CD4-positive, alpha-beta T cell (primary cell): Measurements from ENCODE around the gene SCAF4. TPM values are rescaled to one million over a fixed set of nuclear protein-coding genes. Genes with fewer than 3 reads are reported as not detected.
"Not testable (repeated sequence)": the region's sequence is repeated elsewhere in the genome, so short reads cannot be mapped to it uniquely, and the experiment has no call there.

Experiments used
- ATAC-seq: fragments of 200-7000 bp; cut with Tn5 transposase; one replicate; pipeline ENCODE4 v1.10.0; 2022; ENCODE audit warnings: mild to moderate bottlenecking; ENCODE audit not compliant: poor library complexity
- CTCF ChIA-PET: fragments of 350-600 bp; sonication (Branson Sonifier 250); formaldehyde crosslinking; loops from one replicate; lab custom pipeline; 2021; ENCODE audit warnings: antibody characterized with exemption, inconsistent platforms; lab: Charles Lee
- POLR2A ChIA-PET: fragments of 350-600 bp; sonication (Branson Sonifier 250); formaldehyde crosslinking; loops from one replicate; lab custom pipeline; 2021; ENCODE audit warnings: antibody characterized with exemption, inconsistent platforms; lab: Charles Lee
- DNase-seq, 14 experiments: peaks; one replicate each; pipeline ENCODE4 v3.0.0-alpha.2; 2013 to 2020; ENCODE audit warnings: mixed read lengths in 2 of 14
- H3K27ac ChIP-seq, 2 donors: one replicate each; pipeline versions ENCODE4 v1.5.1 to v1.7.0; 2013; ENCODE audit warnings: low read length in 2 of 2, low read depth in 1 of 2, mild to moderate bottlenecking in 1 of 2
- H3K27me3 ChIP-seq, 2 experiments: 1 replicate in 1 of 2; 2 replicates in 1 of 2; pipeline versions ENCODE4 v1.6.1 to v1.7.0; 2013; ENCODE audit warnings: low read length in 2 of 2, control low read depth in 1 of 2, mild to moderate bottlenecking in 1 of 2, moderate library complexity in 1 of 2; ENCODE audit not compliant: insufficient read depth in 2 of 2, control insufficient read depth in 1 of 2
- H3K36me3 ChIP-seq: one replicate; pipeline ENCODE4 v1.6.1; 2013; ENCODE audit warnings: low read length, control low read depth; ENCODE audit not compliant: insufficient read depth
- H3K4me1 ChIP-seq: one replicate; pipeline ENCODE4 v1.6.1; 2013; ENCODE audit warnings: low read length, control low read depth; ENCODE audit not compliant: insufficient read depth
- H3K4me3 ChIP-seq: one replicate; pipeline ENCODE4 v1.5.1; 2013; ENCODE audit warnings: mild to moderate bottlenecking, low read length, moderate library complexity
- H3K9me3 ChIP-seq, 2 experiments: 1 replicate in 1 of 2; 2 replicates in 1 of 2; pipeline versions ENCODE4 v1.6.1 to v1.7.0; 2013; ENCODE audit warnings: low read length in 2 of 2, mild to moderate bottlenecking in 2 of 2, control low read depth in 1 of 2, moderate library complexity in 1 of 2; ENCODE audit not compliant: control insufficient read depth in 1 of 2, insufficient read depth in 1 of 2
- H3K27ac Mint-ChIP-seq: one replicate; pipeline ENCODE4 v1.8.0; 2020; ENCODE audit warnings: mixed read lengths
- H3K27me3 Mint-ChIP-seq: one replicate; pipeline ENCODE4 v1.8.0; 2021; ENCODE audit warnings: mixed read lengths
- H3K36me3 Mint-ChIP-seq: one replicate; pipeline ENCODE4 v1.8.0; 2021; ENCODE audit warnings: low read depth, mixed read lengths
- H3K4me1 Mint-ChIP-seq: one replicate; pipeline ENCODE4 v1.8.0; 2021; ENCODE audit warnings: low read depth, mixed read lengths
- H3K4me3 Mint-ChIP-seq: one replicate; pipeline ENCODE4 v1.8.0; 2020; ENCODE audit warnings: mild to moderate bottlenecking, mixed read lengths
- H3K9me3 Mint-ChIP-seq: one replicate; pipeline ENCODE4 v1.8.0; 2020; ENCODE audit warnings: mixed read lengths
- CTCF ChIP-seq: fragments of 200-600 bp; IDR thresholded peaks from one replicate; pipeline ENCODE4 v1.8.0; 2022; ENCODE audit warnings: antibody characterized with exemption, mild to moderate bottlenecking
- intact Hi-C, 2 experiments: fragments of 100-400 bp; cut with DNase I in 1 of 2; cut with micrococcal nuclease in 1 of 2; formaldehyde crosslinking; loops; one replicate each; pipeline versions ENCODE4 v1.15.1 to v1.9.0; 2023 to 2025; cut with DNase I, micrococcal nuclease
- total RNA-seq, 174 experiments: library from RNA in 2 of 174; stranded (reverse) in 2 of 174; gene quantifications; one replicate each; pipeline ENCODE4 v1.2.3 and lab custom pipeline; 2021 to 2026

Gene SCAF4
- total RNA-seq, 2 experiments from 2014 or later, result 56.1 to 57.8 TPM

- Mint-ChIP-seq H3K27me3 (no peaks in the 10 kb centered on the region), H3K36me3 (peaks cover 94% of the 10 kb centered on the region), H3K9me3 (no peaks in the 10 kb centered on the region), H3K27ac (peak overlapping the region; percentile 69), H3K4me1 (peaks cover 62% of the 10 kb centered on the region), H3K4me3 (no peak overlapping the region)
- no peaks in the 10 kb centered on the region for H3K9me3 ChIP-seq
- peaks cover 80% of the 10 kb centered on the region for H3K36me3 ChIP-seq
- H3K4me3 ChIP-seq, result no peak overlapping the region
- DNase-seq, result no peak
- no peak for TF ChIP-seq CTCF
- ChIA-PET POLR2A (interaction anchor here (0.9 kb wide), 1 partner anchor 13 kb away, joined by 3 read pairs; no protein-coding TSS in a partner anchor), CTCF (interaction anchor here (0.6 kb wide), 1 partner anchor 21 kb away, joined by 3 read pairs; no protein-coding TSS in a partner anchor)
- no peak for ATAC-seq
- intact Hi-C loops, result loop anchor here in 1 of 2 experiments (10.0 kb wide), 1 partner anchor 608 kb away; the partner anchor contains the start of gene MIS18A
- no peak overlapping the region for H3K27ac ChIP-seq
- peaks cover 39% of the 10 kb centered on the region for H3K4me1 ChIP-seq
- H3K27me3 ChIP-seq, result no peaks in the 10 kb centered on the region
Measured at GRCh38 chr21:31667132-31667531, 64.8 kb downstream of the SCAF4 start.

- peaks cover 80% of the 10 kb centered on the region for H3K36me3 ChIP-seq
- no peak overlapping the region for H3K27ac ChIP-seq
- Mint-ChIP-seq H3K27me3 (no peaks in the 10 kb centered on the region), H3K4me1 (peaks cover 68% of the 10 kb centered on the region), H3K4me3 (peak overlapping the region; percentile 1), H3K27ac (peak overlapping the region; percentile 69), H3K9me3 (no peaks in the 10 kb centered on the region), H3K36me3 (peaks cover 94% of the 10 kb centered on the region)
- intact Hi-C loops, result loop anchor here in 1 of 2 experiments (10.0 kb wide), 1 partner anchor 608 kb away; the partner anchor contains the start of gene MIS18A
- H3K9me3 ChIP-seq, result no peaks in the 10 kb centered on the region
- no peak for DNase-seq
- TF ChIP-seq CTCF, result no peak
- H3K27me3 ChIP-seq, result no peaks in the 10 kb centered on the region
- ChIA-PET POLR2A (interaction anchor here (0.9 kb wide), 1 partner anchor 14 kb away, joined by 3 read pairs; no protein-coding TSS in a partner anchor), CTCF (interaction anchor here (0.6 kb wide), 1 partner anchor 21 kb away, joined by 3 read pairs; no protein-coding TSS in a partner anchor)
- H3K4me3 ChIP-seq, result no peak overlapping the region
- ATAC-seq, result no peak
- peaks cover 44% of the 10 kb centered on the region for H3K4me1 ChIP-seq
Measured at GRCh38 chr21:31666445-31667010, 65.4 kb downstream of the SCAF4 start.

- H3K4me3 ChIP-seq, DNase-seq, CTCF ChIA-PET, ATAC-seq, H3K27ac ChIP-seq, POLR2A ChIA-PET, H3K27me3 ChIP-seq, H3K9me3 ChIP-seq, H3K9me3 Mint-ChIP-seq, H3K27me3 Mint-ChIP-seq: not testable (repeated sequence)
- Mint-ChIP-seq H3K4me1 (peaks cover 75% of the 10 kb centered on the region), H3K27ac (peak overlapping the region; percentile 69), H3K4me3 (peak overlapping the region; percentile 36), H3K36me3 (peaks cover 97% of the 10 kb centered on the region)
- peaks cover 77% of the 10 kb centered on the region for H3K36me3 ChIP-seq
- intact Hi-C loops, result loop anchor here in 1 of 2 experiments (10.0 kb wide), 1 partner anchor 609 kb away; the partner anchor contains the start of gene MIS18A
- peaks cover 49% of the 10 kb centered on the region for H3K4me1 ChIP-seq
Measured at GRCh38 chr21:31665869-31666268, 66.0 kb downstream of the SCAF4 start.
